ENCODE measurements around the gene ZBTB40.

Gene ZBTB40

DNA sequence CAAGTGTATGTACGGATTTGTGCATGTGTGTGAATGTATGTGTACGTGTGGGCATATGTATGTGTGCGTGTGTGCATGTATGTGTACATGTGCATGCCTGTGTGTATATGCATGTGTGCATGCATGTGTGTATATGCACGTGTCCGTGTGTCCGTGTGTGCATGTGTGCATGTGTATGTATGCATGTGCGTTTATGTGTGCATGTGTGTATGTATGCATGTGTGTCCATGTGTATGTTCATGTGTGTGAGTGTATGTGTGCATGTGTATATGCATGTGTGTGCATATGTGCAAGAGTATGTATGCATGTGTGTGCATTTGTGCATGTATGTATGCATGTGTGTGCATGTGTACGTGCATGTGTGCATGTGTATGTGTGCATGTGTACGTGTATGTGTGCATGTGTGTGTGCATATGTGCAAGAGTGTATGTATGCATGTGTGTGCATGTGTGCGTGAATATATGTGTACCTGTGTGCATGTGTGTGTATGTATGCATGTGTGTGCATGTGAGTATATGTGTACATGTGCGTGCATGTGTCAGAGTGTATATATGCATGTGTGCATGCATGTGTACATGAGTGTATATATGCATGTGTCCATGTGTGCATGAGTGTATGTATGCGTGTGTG lies 127.2 kb downstream of the ZBTB40 start:
- Histone ChIP-seq H3K4me1 (ENCODE audit: control insufficient read depth in 1 of 2, insufficient read depth in 2 of 2, low read length in 2 of 2) (no peaks in the 10 kb centered on the region), H3K27ac (ENCODE audit: low read length) (no peak overlapping the region), H3K4me3 (ENCODE audit: low read depth in 1 of 2, low read length in 2 of 2) (no peak overlapping the region), H3K9me3 (ENCODE audit: control insufficient read depth in 1 of 2, low read length in 2 of 2) (no peaks in the 10 kb centered on the region), H3K27me3 (ENCODE audit: low read depth, low read length) (no peaks in the 10 kb centered on the region), H3K36me3 (ENCODE audit: control insufficient read depth in 1 of 2, insufficient read depth in 2 of 2, low read length in 2 of 2) (no peaks in the 10 kb centered on the region)

DNA sequence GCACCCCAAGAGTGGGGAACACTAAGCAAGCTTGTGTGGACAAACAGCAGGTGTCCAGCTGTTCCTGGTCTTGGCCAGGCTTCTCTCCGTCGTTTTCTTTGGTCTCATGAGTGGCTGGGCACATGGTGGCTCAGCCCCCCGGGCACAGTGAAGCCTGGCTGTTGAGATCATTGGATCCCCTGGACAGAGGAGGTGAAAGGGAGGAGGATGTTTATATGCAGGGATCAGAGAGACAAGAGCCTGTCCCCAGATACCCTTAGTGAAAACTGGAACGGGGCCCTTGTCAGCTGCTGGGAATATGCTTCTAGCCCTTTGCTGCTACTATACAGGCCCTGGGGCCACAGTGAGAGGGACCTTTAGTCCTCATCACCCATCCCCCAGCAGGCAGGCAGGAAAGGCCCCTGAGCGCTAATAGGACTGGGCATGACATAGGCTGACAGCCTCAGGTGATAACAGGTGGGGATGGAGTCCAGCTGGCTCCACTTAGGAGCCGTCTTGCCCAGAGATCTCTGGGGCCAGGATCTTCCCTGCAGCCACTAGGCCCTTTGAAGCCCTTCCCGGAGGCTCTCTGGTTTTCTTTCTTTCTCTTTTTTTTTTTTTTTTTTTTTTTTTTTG lies 128.0 kb downstream of the ZBTB40 start:
- Histone ChIP-seq H3K4me3 (ENCODE audit: low read depth in 1 of 2, low read length in 2 of 2) (no peak overlapping the region), H3K9me3 (ENCODE audit: control insufficient read depth in 1 of 2, low read length in 2 of 2) (no peaks in the 10 kb centered on the region), H3K27me3 (ENCODE audit: low read depth, low read length) (no peaks in the 10 kb centered on the region), H3K27ac (ENCODE audit: low read length) (no peak overlapping the region), H3K4me1 (ENCODE audit: control insufficient read depth in 1 of 2, insufficient read depth in 2 of 2, low read length in 2 of 2) (no peaks in the 10 kb centered on the region), H3K36me3 (ENCODE audit: control insufficient read depth in 1 of 2, insufficient read depth in 2 of 2, low read length in 2 of 2) (no peaks in the 10 kb centered on the region)
